Neural progenitor cell (in vitro differentiated cells): Measurements from ENCODE around the gene ZNF513. TPM values are rescaled to one million over a fixed set of nuclear protein-coding genes. Genes with fewer than 3 reads are reported as not detected.

Experiments used
- DNase-seq: peaks from one replicate; pipeline ENCODE4 v3.0.0-alpha.2; 2016; ENCODE audit warnings: low spot score
- H2AFZ ChIP-seq: fragments of 200-600 bp; sonication (generic); replicated peaks from 2 replicates; pipeline ENCODE4 v1.6.1; 2016; ENCODE audit warnings: antibody characterized with exemption
- H3F3A ChIP-seq: fragments of 200-600 bp; sonication (generic); 2 replicates; pipeline ENCODE4 v1.6.1; 2016; ENCODE audit warnings: antibody characterized with exemption, low read depth
- H3K27ac ChIP-seq: fragments of 200-600 bp; sonication (generic); 2 replicates; pipeline ENCODE4 v1.5.1; 2016; ENCODE audit warnings: mild to moderate bottlenecking
- H3K27me3 ChIP-seq: fragments of 200-600 bp; sonication (generic); 2 replicates; pipeline ENCODE4 v1.6.1; 2016; ENCODE audit warnings: mild to moderate bottlenecking, moderate library complexity
- H3K36me3 ChIP-seq: fragments of 200-600 bp; sonication (generic); 2 replicates; pipeline ENCODE4 v1.5.1; 2016
- H3K4me1 ChIP-seq: fragments of 200-600 bp; sonication (generic); 2 replicates; pipeline ENCODE4 v1.6.1; 2016; ENCODE audit warnings: mixed run types
- H3K4me2 ChIP-seq: fragments of 200-600 bp; sonication (generic); 2 replicates; pipeline ENCODE4 v1.6.1; 2016
- H3K4me3 ChIP-seq: fragments of 200-600 bp; sonication (generic); 2 replicates; pipeline ENCODE4 v1.5.1; 2016
- H3K79me2 ChIP-seq: fragments of 200-600 bp; sonication (generic); 2 replicates; pipeline ENCODE4 v1.6.1; 2016; ENCODE audit warnings: low read depth
- H3K9ac ChIP-seq: fragments of 200-600 bp; sonication (generic); 2 replicates; pipeline ENCODE4 v1.6.1; 2016
- H3K9me3 ChIP-seq: fragments of 200-600 bp; sonication (generic); 2 replicates; pipeline ENCODE4 v1.5.1; 2016; ENCODE audit warnings: low read depth
- H4K20me1 ChIP-seq: fragments of 200-600 bp; sonication (generic); 2 replicates; pipeline ENCODE4 v1.6.1; 2016; ENCODE audit warnings: low read depth
- H3K27ac Mint-ChIP-seq: 3 replicates; pipeline ENCODE4 v1.8.0; 2021; ENCODE audit warnings: mixed read lengths
- H3K27me3 Mint-ChIP-seq: 2 replicates; pipeline ENCODE4 v1.8.0; 2022; ENCODE audit warnings: low read depth, mild to moderate bottlenecking, inconsistent platforms, moderate library complexity, mixed read lengths; ENCODE audit not compliant: insufficient read depth
- H3K36me3 Mint-ChIP-seq: 3 replicates; pipeline ENCODE4 v1.8.0; 2021; ENCODE audit warnings: mixed read lengths
- H3K4me1 Mint-ChIP-seq: 3 replicates; pipeline ENCODE4 v1.8.0; 2021; ENCODE audit warnings: mixed read lengths
- H3K4me3 Mint-ChIP-seq: 3 replicates; pipeline ENCODE4 v1.8.0; 2021; ENCODE audit warnings: mild to moderate bottlenecking, moderate library complexity, mixed read lengths
- H3K9me3 Mint-ChIP-seq: 3 replicates; pipeline ENCODE4 v1.8.0; 2020; ENCODE audit warnings: mixed read lengths
- EZH2 ChIP-seq: fragments of 200-600 bp; sonication (generic); IDR thresholded peaks from 2 replicates; pipeline ENCODE4 v1.6.1; 2017; ENCODE audit warnings: antibody characterized with exemption, mild to moderate bottlenecking, moderate library complexity
- EZH2phosphoT487 ChIP-seq: fragments of 200-600 bp; sonication (generic); IDR thresholded peaks from 2 replicates; pipeline ENCODE4 v1.6.1; 2017; ENCODE audit warnings: antibody characterized with exemption
- total RNA-seq: library from RNA; depleted of rRNA; stranded (reverse); fragments of >200 nt; gene quantifications from 2 replicates; pipeline ENCODE4 v1.2.3, GENCODE V29; 2015; ENCODE audit warnings: low replicate concordance
- TF ChIP-seq, protein P1 (sequence below): fragments of 200-600 bp; sonication (generic); IDR thresholded peaks from 2 replicates; pipeline ENCODE4 v1.5.1; 2017; ENCODE audit warnings: antibody characterized with exemption, mild to moderate bottlenecking

The ZNF513 gene, protein sequence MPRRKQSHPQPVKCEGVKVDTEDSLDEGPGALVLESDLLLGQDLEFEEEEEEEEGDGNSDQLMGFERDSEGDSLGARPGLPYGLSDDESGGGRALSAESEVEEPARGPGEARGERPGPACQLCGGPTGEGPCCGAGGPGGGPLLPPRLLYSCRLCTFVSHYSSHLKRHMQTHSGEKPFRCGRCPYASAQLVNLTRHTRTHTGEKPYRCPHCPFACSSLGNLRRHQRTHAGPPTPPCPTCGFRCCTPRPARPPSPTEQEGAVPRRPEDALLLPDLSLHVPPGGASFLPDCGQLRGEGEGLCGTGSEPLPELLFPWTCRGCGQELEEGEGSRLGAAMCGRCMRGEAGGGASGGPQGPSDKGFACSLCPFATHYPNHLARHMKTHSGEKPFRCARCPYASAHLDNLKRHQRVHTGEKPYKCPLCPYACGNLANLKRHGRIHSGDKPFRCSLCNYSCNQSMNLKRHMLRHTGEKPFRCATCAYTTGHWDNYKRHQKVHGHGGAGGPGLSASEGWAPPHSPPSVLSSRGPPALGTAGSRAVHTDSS
- total RNA-seq: 6.1 and 23.2 TPM in 2 replicates

DNA sequence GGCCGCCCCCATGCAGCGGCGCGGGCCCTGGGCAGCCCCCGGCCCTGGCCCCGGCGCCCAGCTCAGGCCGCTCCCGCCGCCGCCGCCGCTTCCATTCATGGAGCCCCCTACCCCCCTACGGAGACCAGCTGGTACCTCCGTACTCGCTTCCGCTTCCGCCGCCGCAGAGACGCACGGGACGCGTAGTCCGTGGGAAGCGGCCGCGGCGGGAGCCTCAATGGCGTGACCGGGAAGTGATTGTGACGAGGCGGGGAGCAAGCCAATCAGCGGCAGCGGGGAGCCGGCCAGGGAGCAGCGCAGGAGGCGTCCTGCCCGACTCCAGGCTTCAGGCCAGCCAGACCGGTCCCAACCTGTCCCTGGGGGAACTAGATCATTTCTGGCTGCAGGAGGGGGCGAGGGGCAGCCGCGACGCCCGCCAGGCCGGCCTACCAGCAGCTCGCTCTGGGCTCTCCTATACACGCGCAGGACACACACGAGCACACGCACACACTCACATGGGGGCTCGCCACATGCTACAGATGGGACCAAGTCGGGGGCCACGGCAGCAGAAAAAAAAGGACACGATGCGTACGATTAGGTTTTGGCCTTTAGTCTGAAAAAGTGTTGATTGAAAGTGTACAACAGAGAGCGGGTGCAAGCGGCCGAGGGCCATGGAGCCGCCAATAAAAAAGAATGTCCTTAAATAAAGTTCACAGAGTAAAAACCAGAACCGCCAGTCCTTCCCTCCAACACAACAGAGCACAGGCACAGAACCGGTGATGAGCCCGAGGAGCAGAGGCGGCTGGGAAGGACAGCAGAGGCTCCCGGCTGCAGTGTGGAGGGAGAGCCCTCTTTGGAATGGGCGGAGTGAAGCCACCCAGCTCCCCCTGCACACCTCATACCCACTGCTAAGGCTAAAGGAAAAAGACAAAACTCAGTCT is at the start of gene ZNF513:
Gene ZNF513, minus strand, starts transcription at position 109 of the 920 bp plus-strand sequence. CDS start 208 bp downstream, outside the sequence.
- H3K27ac ChIP-seq: peak within 1 kb of the TSS; percentile 95
- H3K4me2 ChIP-seq: peak within 1 kb of the TSS; percentile 84
- Mint-ChIP-seq H3K27me3 (peaks cover 14% of the 10 kb centered on the region), H3K9me3 (no peaks in the 10 kb centered on the region), H3K4me1 (peaks cover 24% of the 10 kb centered on the region), H3K4me3 (peak within 1 kb of the TSS; percentile 96), H3K27ac (peak within 1 kb of the TSS; percentile 94), H3K36me3 (peaks cover 30% of the 10 kb centered on the region)
- no peaks in the 10 kb centered on the region for H3K9me3 ChIP-seq
- TF ChIP-seq EZH2phosphoT487 (no peak), EZH2 (no peak)
- TF ChIP-seq, protein P1, sequence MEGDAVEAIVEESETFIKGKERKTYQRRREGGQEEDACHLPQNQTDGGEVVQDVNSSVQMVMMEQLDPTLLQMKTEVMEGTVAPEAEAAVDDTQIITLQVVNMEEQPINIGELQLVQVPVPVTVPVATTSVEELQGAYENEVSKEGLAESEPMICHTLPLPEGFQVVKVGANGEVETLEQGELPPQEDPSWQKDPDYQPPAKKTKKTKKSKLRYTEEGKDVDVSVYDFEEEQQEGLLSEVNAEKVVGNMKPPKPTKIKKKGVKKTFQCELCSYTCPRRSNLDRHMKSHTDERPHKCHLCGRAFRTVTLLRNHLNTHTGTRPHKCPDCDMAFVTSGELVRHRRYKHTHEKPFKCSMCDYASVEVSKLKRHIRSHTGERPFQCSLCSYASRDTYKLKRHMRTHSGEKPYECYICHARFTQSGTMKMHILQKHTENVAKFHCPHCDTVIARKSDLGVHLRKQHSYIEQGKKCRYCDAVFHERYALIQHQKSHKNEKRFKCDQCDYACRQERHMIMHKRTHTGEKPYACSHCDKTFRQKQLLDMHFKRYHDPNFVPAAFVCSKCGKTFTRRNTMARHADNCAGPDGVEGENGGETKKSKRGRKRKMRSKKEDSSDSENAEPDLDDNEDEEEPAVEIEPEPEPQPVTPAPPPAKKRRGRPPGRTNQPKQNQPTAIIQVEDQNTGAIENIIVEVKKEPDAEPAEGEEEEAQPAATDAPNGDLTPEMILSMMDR: no peak
- H3K4me1 ChIP-seq: peaks cover 8% of the 10 kb centered on the region
- no peak within 1 kb of the TSS for H2AFZ ChIP-seq
- no peaks in the 10 kb centered on the region for H4K20me1 ChIP-seq
- H3K79me2 ChIP-seq: peaks cover 25% of the 10 kb centered on the region
- H3K27me3 ChIP-seq: no peaks in the 10 kb centered on the region
- H3K9ac ChIP-seq: peak within 1 kb of the TSS; percentile 47
- H3F3A ChIP-seq: peaks cover 47% of the 10 kb centered on the region
- peak; percentile 98 for DNase-seq
- H3K4me3 ChIP-seq: peak within 1 kb of the TSS; percentile 61
- no peaks in the 10 kb centered on the region for H3K36me3 ChIP-seq

DNA sequence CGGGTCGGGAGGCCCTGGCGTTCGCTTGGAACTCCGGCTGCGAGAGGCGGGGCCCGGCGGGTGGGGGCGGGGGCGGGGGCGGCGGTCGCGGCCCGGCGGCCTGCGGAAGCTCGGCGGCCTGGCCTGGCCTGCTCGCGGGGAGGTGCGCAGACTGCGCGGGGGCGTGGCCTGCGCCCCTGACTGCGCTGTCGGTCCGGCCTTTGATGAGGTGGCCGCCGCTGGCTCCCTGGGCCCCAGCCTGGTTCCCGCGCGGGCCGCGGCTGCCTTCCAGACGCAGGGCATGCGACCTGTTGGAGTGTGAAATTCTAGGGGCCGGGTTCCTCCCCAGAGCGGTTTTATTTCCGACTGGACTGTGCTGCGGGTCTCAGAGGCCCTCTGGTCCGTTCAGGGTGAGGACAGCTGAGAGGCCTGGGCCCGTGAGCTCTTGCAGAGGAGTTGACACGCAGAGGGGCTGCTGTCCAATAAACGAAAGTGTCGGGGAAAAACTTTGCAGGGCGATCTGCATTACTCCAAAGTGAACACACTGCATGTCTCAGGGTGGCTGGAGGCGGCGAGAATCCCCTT is 48.5 kb upstream of the ZNF513 start:
- H3K4me3 Mint-ChIP-seq: peak overlapping the region; percentile 99
- peaks cover 26% of the 10 kb centered on the region for H3K4me1 Mint-ChIP-seq

More for the DNA sequence above, 48.5 kb upstream of the ZNF513 start:
- Histone ChIP-seq H3K27me3 (no peaks in the 10 kb centered on the region), H3F3A (peaks cover 24% of the 10 kb centered on the region), H3K27ac (peak overlapping the region; percentile 95), H3K79me2 (peaks cover 47% of the 10 kb centered on the region), H4K20me1 (peaks cover 49% of the 10 kb centered on the region), H3K4me2 (peak overlapping the region; percentile 89), H2AFZ (no peak overlapping the region), H3K9me3 (no peaks in the 10 kb centered on the region), H3K4me3 (peak overlapping the region; percentile 94), H3K36me3 (peaks cover 3% of the 10 kb centered on the region), H3K9ac (peak overlapping the region; percentile 94), H3K4me1 (peaks cover 12% of the 10 kb centered on the region)
- TF ChIP-seq EZH2phosphoT487 (no peak), EZH2 (no peak)
- TF ChIP-seq, protein P1: no peak
- Mint-ChIP-seq H3K27ac (peak overlapping the region; percentile 95), H3K27me3 (no peaks in the 10 kb centered on the region), H3K9me3 (no peaks in the 10 kb centered on the region), H3K36me3 (peaks cover 10% of the 10 kb centered on the region)
- peak; percentile 95 for DNase-seq
